ENCODE measurements around the gene MYH9. TPM values are rescaled to one million over a fixed set of nuclear protein-coding genes. Genes with fewer than 3 reads are reported as not detected.

MYH9 gene
- total and polyA plus RNA-seq, 7 donors = 35.6 to 214 (median 92.0) TPM

DNA sequence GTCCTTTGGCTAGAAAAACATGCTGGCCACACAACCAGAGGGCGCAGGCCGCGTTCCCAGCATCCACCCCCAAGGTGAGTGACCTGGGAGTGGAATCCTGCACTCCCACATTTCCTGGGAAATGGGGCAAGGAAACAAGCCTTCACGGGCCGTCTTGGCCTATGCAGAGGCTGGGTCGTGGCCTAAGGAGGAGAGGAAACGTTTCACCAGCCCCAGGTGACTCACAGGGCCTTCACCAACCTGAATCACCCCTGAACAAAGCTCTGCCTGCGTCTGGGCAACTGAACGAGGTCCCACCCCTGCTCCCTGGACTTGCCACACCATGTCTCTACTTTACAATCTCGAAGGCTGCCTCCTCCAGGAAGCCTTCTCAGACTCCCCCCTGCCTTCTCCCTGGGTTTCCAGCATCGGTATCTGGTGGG lies 13.2 kb downstream of the MYH9 start:
- 74 to 79% (median 74%) methylated on average over 11 of the region's 11 CpGs for WGBS, 3 donors
- H3K9me3 ChIP-seq = no peaks in the 10 kb centered on the region
- no peaks in the 10 kb centered on the region for H3K27me3 ChIP-seq (ENCODE audit: insufficient read depth in 3 of 3, low read length in 2 of 3)
- intact Hi-C loops (cut with DNase I) = no loop called here
- peaks cover 0 to 18% of the 10 kb centered on the region in 2 donors for H3K36me3 ChIP-seq (ENCODE audit: insufficient read depth in 1 of 2, low read depth in 1 of 2)
- DNase-seq (peak in 1 of 2 donors; percentile 29), ATAC-seq (peak in 1 of 4 donors; percentile 28)
- peak overlapping the region; percentile 46 for H3K27ac ChIP-seq
- TF ChIP-seq, protein P1, sequence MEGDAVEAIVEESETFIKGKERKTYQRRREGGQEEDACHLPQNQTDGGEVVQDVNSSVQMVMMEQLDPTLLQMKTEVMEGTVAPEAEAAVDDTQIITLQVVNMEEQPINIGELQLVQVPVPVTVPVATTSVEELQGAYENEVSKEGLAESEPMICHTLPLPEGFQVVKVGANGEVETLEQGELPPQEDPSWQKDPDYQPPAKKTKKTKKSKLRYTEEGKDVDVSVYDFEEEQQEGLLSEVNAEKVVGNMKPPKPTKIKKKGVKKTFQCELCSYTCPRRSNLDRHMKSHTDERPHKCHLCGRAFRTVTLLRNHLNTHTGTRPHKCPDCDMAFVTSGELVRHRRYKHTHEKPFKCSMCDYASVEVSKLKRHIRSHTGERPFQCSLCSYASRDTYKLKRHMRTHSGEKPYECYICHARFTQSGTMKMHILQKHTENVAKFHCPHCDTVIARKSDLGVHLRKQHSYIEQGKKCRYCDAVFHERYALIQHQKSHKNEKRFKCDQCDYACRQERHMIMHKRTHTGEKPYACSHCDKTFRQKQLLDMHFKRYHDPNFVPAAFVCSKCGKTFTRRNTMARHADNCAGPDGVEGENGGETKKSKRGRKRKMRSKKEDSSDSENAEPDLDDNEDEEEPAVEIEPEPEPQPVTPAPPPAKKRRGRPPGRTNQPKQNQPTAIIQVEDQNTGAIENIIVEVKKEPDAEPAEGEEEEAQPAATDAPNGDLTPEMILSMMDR (IDR thresholded peaks at IDR 0.05) = no peak
- H3K4me3 ChIP-seq = no peak overlapping the region
- peaks cover 85% of the 10 kb centered on the region for H3K4me1 ChIP-seq

- Histone ChIP-seq H3K4me1 (peaks cover 90% of the 10 kb centered on the region), H3K36me3 (ENCODE audit: insufficient read depth in 1 of 2, low read depth in 1 of 2) (peaks cover 0 to 15% of the 10 kb centered on the region in 2 donors), H3K27me3 (ENCODE audit: insufficient read depth in 3 of 3, low read length in 2 of 3) (no peaks in the 10 kb centered on the region), H3K9me3 (no peaks in the 10 kb centered on the region), H3K4me3 (peak overlapping the region; percentile 25), H3K27ac (peak overlapping the region; percentile 50)
- intact Hi-C loops (cut with DNase I) = no loop called here
- ATAC-seq (no peak), DNase-seq (peak; percentile 52 to 66)
- TF ChIP-seq, protein P1 (IDR thresholded peaks at IDR 0.05) = no peak
- 57 to 72% (median 58%) methylated on average over 7 of the region's 7 CpGs for WGBS, 3 donors
These were observed 14.5 kb downstream of the MYH9 start for GRCh38 chr22:36373258-36373579.

DNA sequence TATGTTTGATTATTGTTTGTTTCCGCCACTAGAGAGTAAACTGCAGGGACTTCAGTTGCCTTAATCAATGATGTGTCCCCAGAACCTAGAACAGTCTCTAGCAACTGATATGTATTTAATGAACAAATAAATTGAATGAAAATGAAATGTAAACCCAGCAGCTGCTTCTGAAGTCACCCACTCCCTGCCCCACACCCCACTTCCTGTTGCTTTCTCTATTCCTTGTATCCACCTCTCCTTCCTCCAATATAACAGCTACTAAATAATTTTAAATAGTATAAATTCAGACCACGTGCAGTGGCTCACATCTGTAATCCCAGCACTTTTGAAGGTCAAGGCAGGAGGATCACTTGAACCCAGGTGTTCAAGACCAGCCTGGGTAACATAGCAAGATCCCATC lies 15.8 kb downstream of the MYH9 start:
- intact Hi-C loops (cut with DNase I) = no loop called here

DNA sequence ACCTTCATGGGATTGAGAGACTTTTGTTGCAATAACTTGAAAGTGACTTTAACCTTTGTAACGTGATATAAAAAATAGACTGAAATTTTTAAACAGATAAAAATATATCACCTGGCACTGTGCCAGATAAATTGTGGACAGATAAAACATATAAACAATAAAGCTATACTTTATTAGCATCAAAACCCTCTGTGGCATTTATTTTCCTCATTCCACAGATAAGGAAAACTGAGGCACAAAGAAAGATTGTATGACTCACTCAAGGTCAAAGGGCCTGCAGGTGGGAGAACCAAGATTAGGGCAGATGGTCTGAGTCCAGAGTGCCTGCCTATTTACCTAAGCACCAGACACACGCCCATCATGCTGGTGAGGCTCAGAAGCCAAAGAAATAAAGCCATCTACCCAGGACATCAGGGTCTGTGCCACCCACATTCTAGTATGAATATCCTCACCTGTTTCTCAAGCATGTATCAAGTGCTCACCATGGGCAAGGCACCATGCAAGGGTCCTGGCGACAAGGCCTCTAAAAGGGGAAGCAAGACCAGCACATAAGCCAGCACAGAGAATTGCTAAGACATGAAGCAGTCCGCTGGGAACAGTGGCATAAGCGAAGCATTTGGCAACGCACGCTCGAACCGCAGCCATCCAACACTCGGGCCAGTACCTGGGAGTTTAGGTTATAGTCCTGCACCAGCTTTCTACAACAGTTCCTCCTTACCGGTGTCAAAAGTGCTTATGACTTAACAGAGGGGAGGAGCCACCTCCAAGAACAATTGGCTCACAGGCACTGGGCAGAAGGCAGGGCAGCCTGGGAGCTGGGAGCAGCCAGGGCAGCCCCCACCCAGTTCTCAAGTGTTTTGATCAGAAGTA lies 17.6 kb downstream of the MYH9 start:
- H3K4me3 ChIP-seq = peak overlapping the region; percentile 33
- DNase-seq (peak in 1 of 2 donors; percentile 34), ATAC-seq (peak; percentile 45 to 76 (median 64))
- peaks cover 0 to 9% of the 10 kb centered on the region in 2 donors for H3K36me3 ChIP-seq (ENCODE audit: insufficient read depth in 1 of 2, low read depth in 1 of 2)
- TF ChIP-seq, protein P1 (IDR thresholded peaks at IDR 0.05) = no peak
- H3K4me1 ChIP-seq = peaks cover 97% of the 10 kb centered on the region
- H3K27ac ChIP-seq = peak overlapping the region; percentile 70
- intact Hi-C loops (cut with DNase I) = no loop called here
- H3K9me3 ChIP-seq = no peaks in the 10 kb centered on the region
- no peaks in the 10 kb centered on the region for H3K27me3 ChIP-seq (ENCODE audit: insufficient read depth in 3 of 3, low read length in 2 of 3)
- WGBS, 3 donors = 28 to 42% (median 29%) methylated on average over 11 of the region's 11 CpGs

More for the DNA sequence above, 15.8 kb downstream of the MYH9 start:
- H3K27me3 ChIP-seq (ENCODE audit: insufficient read depth in 3 of 3, low read length in 2 of 3) = no peaks in the 10 kb centered on the region
- peaks cover 0 to 10% of the 10 kb centered on the region in 2 donors for H3K36me3 ChIP-seq (ENCODE audit: insufficient read depth in 1 of 2, low read depth in 1 of 2)
- peaks cover 91% of the 10 kb centered on the region for H3K4me1 ChIP-seq
- no peaks in the 10 kb centered on the region for H3K9me3 ChIP-seq
- TF ChIP-seq, protein P1 (IDR thresholded peaks at IDR 0.05) = no peak
- WGBS, 3 donors = 82 to 83% (median 83%) methylated on average over 2 of the region's 2 CpGs
- peak overlapping the region; percentile 70 for H3K27ac ChIP-seq
- H3K4me3 ChIP-seq = no peak overlapping the region
- no peak for ATAC-seq
- no peak for DNase-seq

All from psoas muscle (tissue), 8 donors.